ENCODE measurements around the gene DLGAP4. TPM values are rescaled to one million over a fixed set of nuclear protein-coding genes. Genes with fewer than 3 reads are reported as not detected.

The DLGAP4 gene
- total RNA-seq, 1 donor from 2014 or later = 99.1 TPM

GRCh38 chr20:36277546-36277945 lies 28.6 kb upstream of the DLGAP4 start:
- Mint-ChIP-seq H3K4me1 (no peaks in the 10 kb centered on the region), H3K36me3 (no peaks in the 10 kb centered on the region), H3K27me3 (ENCODE audit: low read depth) (peaks cover 19% of the 10 kb centered on the region), H3K27ac (no peak overlapping the region), H3K9me3 (no peaks in the 10 kb centered on the region), H3K4me3 (no peak overlapping the region)
- DNase-seq (ENCODE audit: low spot score in 2 of 2, unreplicated experiment in 2 of 2) = peak in 1 of 2 experiments; percentile 36
- TF ChIP-seq, protein P1, sequence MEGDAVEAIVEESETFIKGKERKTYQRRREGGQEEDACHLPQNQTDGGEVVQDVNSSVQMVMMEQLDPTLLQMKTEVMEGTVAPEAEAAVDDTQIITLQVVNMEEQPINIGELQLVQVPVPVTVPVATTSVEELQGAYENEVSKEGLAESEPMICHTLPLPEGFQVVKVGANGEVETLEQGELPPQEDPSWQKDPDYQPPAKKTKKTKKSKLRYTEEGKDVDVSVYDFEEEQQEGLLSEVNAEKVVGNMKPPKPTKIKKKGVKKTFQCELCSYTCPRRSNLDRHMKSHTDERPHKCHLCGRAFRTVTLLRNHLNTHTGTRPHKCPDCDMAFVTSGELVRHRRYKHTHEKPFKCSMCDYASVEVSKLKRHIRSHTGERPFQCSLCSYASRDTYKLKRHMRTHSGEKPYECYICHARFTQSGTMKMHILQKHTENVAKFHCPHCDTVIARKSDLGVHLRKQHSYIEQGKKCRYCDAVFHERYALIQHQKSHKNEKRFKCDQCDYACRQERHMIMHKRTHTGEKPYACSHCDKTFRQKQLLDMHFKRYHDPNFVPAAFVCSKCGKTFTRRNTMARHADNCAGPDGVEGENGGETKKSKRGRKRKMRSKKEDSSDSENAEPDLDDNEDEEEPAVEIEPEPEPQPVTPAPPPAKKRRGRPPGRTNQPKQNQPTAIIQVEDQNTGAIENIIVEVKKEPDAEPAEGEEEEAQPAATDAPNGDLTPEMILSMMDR (IDR thresholded peaks at IDR 0.05; ENCODE audit: unreplicated experiment) = no peak

DNA sequence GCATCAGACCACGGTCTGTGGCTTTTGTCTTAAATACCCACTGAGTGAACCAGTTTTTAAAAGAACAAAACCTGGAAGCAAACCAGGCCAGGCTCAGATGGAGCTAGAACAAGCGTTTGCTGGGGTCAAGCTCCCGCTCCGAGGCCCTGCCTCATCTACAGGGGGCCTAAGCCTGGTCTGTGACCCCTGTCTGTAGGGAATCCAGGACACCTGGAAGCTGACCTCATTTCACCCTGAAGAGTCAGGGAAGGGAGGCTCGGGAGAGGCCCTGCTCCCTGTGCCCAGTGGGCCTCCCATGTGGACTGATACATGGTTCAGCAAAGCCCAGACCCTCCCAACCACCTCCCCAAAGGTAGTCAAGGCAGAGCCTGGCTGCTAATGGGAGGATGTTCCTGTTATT lies 26.8 kb upstream of the DLGAP4 start:
- Mint-ChIP-seq H3K4me3 (no peak overlapping the region), H3K36me3 (no peaks in the 10 kb centered on the region), H3K4me1 (no peaks in the 10 kb centered on the region), H3K9me3 (peaks cover 3% of the 10 kb centered on the region), H3K27ac (no peak overlapping the region), H3K27me3 (ENCODE audit: low read depth) (peaks cover 34% of the 10 kb centered on the region)
- DNase-seq (ENCODE audit: low spot score in 2 of 2, unreplicated experiment in 2 of 2) = no peak
- TF ChIP-seq, protein P1 (IDR thresholded peaks at IDR 0.05; ENCODE audit: unreplicated experiment) = no peak

DNA sequence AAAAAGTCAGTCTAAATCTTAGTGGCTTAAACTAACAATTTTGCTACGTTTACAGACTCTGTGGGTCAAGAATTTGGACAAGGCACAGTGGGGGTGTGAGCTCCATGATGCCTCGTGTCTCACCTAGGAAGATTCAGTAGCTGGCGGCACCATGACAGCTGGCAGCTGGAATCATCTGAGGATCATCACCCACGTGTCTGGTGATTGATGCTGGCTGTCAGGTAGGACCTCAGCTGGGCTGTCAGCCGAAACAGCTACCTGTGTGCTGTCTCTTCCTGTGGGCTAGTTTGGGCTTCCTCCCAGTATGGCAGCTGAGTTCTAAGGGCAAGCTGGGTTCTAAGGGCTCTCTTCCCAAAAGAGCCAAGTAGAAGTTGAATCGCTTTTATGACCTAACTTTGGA lies 26.4 kb upstream of the DLGAP4 start:
- no peak for DNase-seq (ENCODE audit: low spot score in 2 of 2, unreplicated experiment in 2 of 2)
- Mint-ChIP-seq H3K27me3 (ENCODE audit: low read depth) (peaks cover 34% of the 10 kb centered on the region), H3K36me3 (no peaks in the 10 kb centered on the region), H3K4me1 (no peaks in the 10 kb centered on the region), H3K27ac (no peak overlapping the region), H3K4me3 (no peak overlapping the region), H3K9me3 (peaks cover 3% of the 10 kb centered on the region)
- TF ChIP-seq, protein P1 (IDR thresholded peaks at IDR 0.05; ENCODE audit: unreplicated experiment) = no peak

DNA sequence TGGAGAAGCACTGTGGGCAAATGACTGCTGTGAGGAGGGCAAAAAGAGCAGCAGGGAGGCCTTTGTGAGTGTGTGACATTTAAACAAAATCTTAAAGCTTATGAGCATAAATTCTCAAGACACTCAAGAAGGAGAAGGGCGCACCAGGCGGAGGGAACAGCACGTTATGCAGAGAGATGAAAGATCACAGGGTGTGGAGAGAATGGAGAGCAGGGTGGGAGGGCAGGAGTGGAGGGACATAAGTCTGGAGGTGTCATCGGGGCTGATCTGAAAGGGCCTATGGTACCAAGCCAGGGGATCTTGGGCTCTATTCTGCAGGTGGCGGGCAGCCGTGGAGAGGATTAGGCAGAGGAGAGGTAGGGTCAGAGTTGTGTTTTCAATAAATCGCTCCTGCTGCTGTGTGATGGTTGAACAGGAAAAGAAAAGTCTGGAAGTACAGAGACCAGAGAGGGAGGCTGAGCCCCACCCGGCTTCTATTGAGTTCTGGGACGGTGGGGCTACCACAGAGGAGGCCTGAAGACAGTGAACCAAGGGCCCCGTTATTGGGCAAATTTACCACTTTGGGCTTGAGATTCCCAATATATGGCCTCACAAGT lies 24.3 kb upstream of the DLGAP4 start:
- DNase-seq (ENCODE audit: low spot score in 2 of 2, unreplicated experiment in 2 of 2) = peak in 1 of 2 experiments; percentile 7
- no peaks in the 10 kb centered on the region for H3K4me1 Mint-ChIP-seq
- no peak overlapping the region for H3K4me3 Mint-ChIP-seq
- H3K36me3 Mint-ChIP-seq = no peaks in the 10 kb centered on the region
- peaks cover 42% of the 10 kb centered on the region for H3K27me3 Mint-ChIP-seq (ENCODE audit: low read depth)
- TF ChIP-seq, protein P1 (IDR thresholded peaks at IDR 0.05; ENCODE audit: unreplicated experiment) = no peak
- H3K9me3 Mint-ChIP-seq = peaks cover 3% of the 10 kb centered on the region
- no peak overlapping the region for H3K27ac Mint-ChIP-seq

DNA sequence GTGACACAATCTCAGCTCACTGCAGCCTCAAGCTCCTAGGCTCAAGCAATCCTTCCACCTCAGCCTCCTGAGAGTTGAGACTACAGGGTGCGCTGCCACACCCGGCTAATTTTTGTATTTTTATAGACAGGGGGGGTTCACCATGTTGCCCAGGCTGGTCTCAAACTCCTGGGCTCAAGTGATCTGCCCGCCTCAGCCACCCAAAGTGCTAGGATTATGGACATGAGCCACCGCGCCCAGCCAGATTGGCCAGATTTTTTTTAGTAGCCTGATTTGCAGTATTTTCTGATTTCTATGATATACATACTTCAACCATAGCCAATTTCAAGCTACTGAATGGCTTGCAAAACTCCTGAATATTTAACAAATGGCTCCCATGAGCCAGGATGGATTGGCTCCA lies 21.4 kb upstream of the DLGAP4 start:
- DNase-seq (ENCODE audit: low spot score in 2 of 2, unreplicated experiment in 2 of 2) = no peak
- Mint-ChIP-seq H3K4me1 (no peaks in the 10 kb centered on the region), H3K9me3 (peaks cover 10% of the 10 kb centered on the region), H3K36me3 (no peaks in the 10 kb centered on the region), H3K27me3 (ENCODE audit: low read depth) (peaks cover 58% of the 10 kb centered on the region), H3K4me3 (no peak overlapping the region), H3K27ac (no peak overlapping the region)
- TF ChIP-seq, protein P1 (IDR thresholded peaks at IDR 0.05; ENCODE audit: unreplicated experiment) = no peak

Measured in mesothelial cell of epicardium (in vitro differentiated cells).